Right lobe of liver (tissue), 4 donors: ENCODE data around the gene ERC2.

Source experiments
- CTCF ChIP-seq, 4 donors: fragments of 200-600 bp in 3 of 4; fragments of 450-650 bp in 1 of 4; IDR thresholded peaks; one replicate each; pipeline versions ENCODE4 v1.5.1 to v1.8.0; 2016 to 2022; ENCODE audit warnings: antibody characterized with exemption in 4 of 4, mild to moderate bottlenecking in 2 of 4
- POLR2A ChIP-seq: fragments of 450-650 bp; IDR thresholded peaks from one replicate; pipeline ENCODE4 v1.6.1; 2017; ENCODE audit warnings: antibody characterized with exemption, mild to moderate bottlenecking
- donor health status: DM: no; HTN: no; CAD: no.
- donor health status: DM: no; HTN: no; CAD: no.
- donor health status: DM: no; HTN: yes; CAD: no.

DNA sequence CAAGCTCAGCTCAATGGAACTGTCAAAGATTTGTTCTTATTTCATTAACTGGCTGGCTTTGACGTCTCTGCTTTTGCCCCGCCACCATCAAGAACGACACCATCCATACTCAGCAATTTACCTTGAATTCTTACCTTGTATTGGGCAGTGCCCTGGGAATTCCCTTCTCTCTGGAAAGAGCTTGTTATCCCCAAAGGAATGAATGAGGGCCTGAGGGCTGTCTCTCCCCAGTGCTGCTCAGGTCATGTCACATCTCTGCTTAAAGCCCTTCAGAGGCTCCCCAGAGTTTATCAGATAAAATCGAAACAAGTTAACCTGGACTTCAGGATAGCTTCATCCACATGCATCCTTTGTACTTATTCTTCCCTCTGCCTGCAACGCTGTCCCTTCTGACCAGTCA lies 975.3 kb downstream of the ERC2 start:
- TF ChIP-seq CTCF (IDR thresholded peaks at IDR 0.05) = no peak
- TF ChIP-seq POLR2A = no peak
